GM23338 (cell line): ENCODE data around the gene GON7. TPM values are rescaled to one million over a fixed set of nuclear protein-coding genes. Genes with fewer than 3 reads are reported as not detected.

Experiments
- ATAC-seq: fragments of 200-7000 bp; cut with Tn5 transposase; 3 replicates; pipeline ENCODE4 v1.9.1; 2020
- DNase-seq: peaks from one replicate; pipeline ENCODE4 v3.0.0-alpha.2; 2015; ENCODE audit warnings: low spot score
- H2AFZ ChIP-seq: fragments of 200-600 bp; sonication (generic); 2 replicates; pipeline ENCODE4 v1.8.0; 2016; ENCODE audit warnings: antibody characterized with exemption, mild to moderate bottlenecking, moderate library complexity
- H3F3A ChIP-seq: fragments of 200-600 bp; sonication (generic); replicated peaks from 2 replicates; pipeline ENCODE4 v1.8.0; 2017; ENCODE audit warnings: antibody characterized with exemption, mixed run types, low read depth
- H3K27ac ChIP-seq: fragments of 200-600 bp; sonication (generic); 2 replicates; pipeline ENCODE4 v1.6.1; 2016; ENCODE audit warnings: low read depth
- H3K27me3 ChIP-seq: fragments of 200-600 bp; sonication (generic); 2 replicates; pipeline ENCODE4 v1.8.0; 2016; ENCODE audit warnings: mild to moderate bottlenecking, mixed run types, moderate library complexity; ENCODE audit not compliant: insufficient read depth
- H3K36me3 ChIP-seq: fragments of 200-600 bp; sonication (generic); 2 replicates; pipeline ENCODE4 v1.8.0; 2016; ENCODE audit warnings: mild to moderate bottlenecking; ENCODE audit not compliant: insufficient read depth
- H3K4me1 ChIP-seq: fragments of 200-600 bp; sonication (generic); 2 replicates; pipeline ENCODE4 v1.8.0; 2016; ENCODE audit warnings: mild to moderate bottlenecking, moderate library complexity; ENCODE audit not compliant: insufficient read depth
- H3K4me2 ChIP-seq: fragments of 200-600 bp; sonication (generic); 2 replicates; pipeline ENCODE4 v1.7.1; 2017; ENCODE audit warnings: mixed run types
- H3K4me3 ChIP-seq: fragments of 200-600 bp; sonication (generic); 2 replicates; pipeline ENCODE4 v1.6.1; 2016; ENCODE audit warnings: mixed run types
- H3K79me2 ChIP-seq: fragments of 200-600 bp; sonication (generic); replicated peaks from 2 replicates; pipeline ENCODE4 v1.8.0; 2017; ENCODE audit warnings: mild to moderate bottlenecking; ENCODE audit not compliant: insufficient read depth
- H3K9me2 ChIP-seq: fragments of 200-600 bp; sonication (generic); 2 replicates; pipeline ENCODE4 v1.8.0; 2017; ENCODE audit not compliant: insufficient read depth
- H4K20me1 ChIP-seq: fragments of 200-600 bp; sonication (generic); replicated peaks from 2 replicates; pipeline ENCODE4 v1.8.0; 2017; ENCODE audit warnings: mild to moderate bottlenecking; ENCODE audit not compliant: insufficient read depth
- H3K27ac Mint-ChIP-seq: 2 replicates; pipeline ENCODE4 v1.8.0; 2020; ENCODE audit warnings: inconsistent platforms, mild to moderate bottlenecking, moderate library complexity, mixed read lengths
- H3K27me3 Mint-ChIP-seq: 3 replicates; pipeline ENCODE4 v1.8.0; 2022; ENCODE audit warnings: low read depth, mild to moderate bottlenecking, moderate library complexity, mixed read lengths, inconsistent platforms; ENCODE audit not compliant: insufficient read depth, poor library complexity
- H3K36me3 Mint-ChIP-seq: 3 replicates; pipeline ENCODE4 v1.8.0; 2021; ENCODE audit warnings: low read depth, mild to moderate bottlenecking, inconsistent platforms, moderate library complexity, mixed read lengths
- H3K4me1 Mint-ChIP-seq: 3 replicates; pipeline ENCODE4 v1.8.0; 2020; ENCODE audit warnings: mild to moderate bottlenecking, inconsistent platforms, mixed read lengths
- H3K4me3 Mint-ChIP-seq: 3 replicates; pipeline ENCODE4 v1.8.0; 2021; ENCODE audit warnings: moderate library complexity, mild to moderate bottlenecking, inconsistent platforms, mixed read lengths
- H3K9me3 Mint-ChIP-seq: 3 replicates; pipeline ENCODE4 v1.8.0; 2020; ENCODE audit warnings: moderate library complexity, mild to moderate bottlenecking, inconsistent platforms, mixed read lengths
- CREB1 ChIP-seq: fragments of 250-450 bp; sonication (Bioruptor Pico); IDR thresholded peaks from 2 replicates; pipeline ENCODE4 v1.5.0; 2020; ENCODE audit warnings: low read depth, mild to moderate bottlenecking, moderate library complexity
- EZH2 ChIP-seq: fragments of 200-600 bp; sonication (generic); IDR thresholded peaks from one replicate; pipeline ENCODE4 v1.8.0; 2017; ENCODE audit warnings: antibody characterized with exemption, mild to moderate bottlenecking, low read depth; ENCODE audit not compliant: unreplicated experiment
- EZH2phosphoT487 ChIP-seq: fragments of 200-600 bp; sonication (generic); IDR thresholded peaks from one replicate; pipeline ENCODE4 v1.8.1; 2018; ENCODE audit warnings: antibody characterized with exemption; ENCODE audit not compliant: unreplicated experiment
- JUNB ChIP-seq: IDR thresholded peaks from one replicate; pipeline ENCODE4 v1.6.1; 2016; ENCODE audit warnings: antibody characterized with exemption; ENCODE audit not compliant: unreplicated experiment
- NANOG ChIP-seq: IDR thresholded peaks from 2 replicates; pipeline ENCODE4 v1.6.1; 2016; ENCODE audit warnings: antibody characterized with exemption, borderline replicate concordance
- POLR2AphosphoS5 ChIP-seq: IDR thresholded peaks from 2 replicates; pipeline ENCODE4 v1.6.1; 2016; ENCODE audit warnings: antibody characterized with exemption, low read depth
- STAT1 ChIP-seq: IDR thresholded peaks from one replicate; pipeline ENCODE4 v1.6.1; 2016; ENCODE audit warnings: antibody characterized with exemption; ENCODE audit not compliant: unreplicated experiment
- ZNF114 ChIP-seq: fragments of 250-450 bp; sonication (Bioruptor Pico); IDR thresholded peaks from 2 replicates; pipeline ENCODE4 v1.5.0; 2020; ENCODE audit warnings: mild to moderate bottlenecking, moderate library complexity
- ZNF331 ChIP-seq: fragments of 250-450 bp; sonication (Bioruptor Pico); IDR thresholded peaks from 2 replicates; pipeline ENCODE4 v1.5.0; 2020; ENCODE audit warnings: low read depth, mild to moderate bottlenecking, moderate library complexity
- polyA plus RNA-seq: library from polyadenylated mRNA; unstranded; fragments of >200 nt; fragmentation: Nextera tagmentation; extraction: Ambion mirVana; gene quantifications from 2 replicates; pipeline ENCODE4 v1.2.1, GENCODE V29; 2016
- total RNA-seq: library from RNA; depleted of rRNA; stranded (reverse); fragments of >200 nt; shearing (Covaris generic); gene quantifications from 2 replicates; pipeline ENCODE4 v1.2.3, GENCODE V29; 2014
- TF ChIP-seq, protein P1 (sequence below): fragments of 250-450 bp; sonication (Bioruptor Pico); IDR thresholded peaks from 2 replicates; pipeline ENCODE4 v1.5.0; 2020; ENCODE audit warnings: mild to moderate bottlenecking, moderate library complexity
- TF ChIP-seq, protein P2 (sequence below): IDR thresholded peaks from one replicate; pipeline ENCODE4 v1.6.1; 2018; ENCODE audit warnings: antibody characterized with exemption; ENCODE audit not compliant: unreplicated experiment
- TF ChIP-seq, protein P3 (sequence below): IDR thresholded peaks from 2 replicates; pipeline ENCODE4 v1.6.1; 2016; ENCODE audit warnings: antibody characterized with exemption
- TF ChIP-seq, protein P4 (sequence below), 2 experiments: fragments of 200-600 bp in 1 of 2; sonication (generic) in 1 of 2; conservative IDR thresholded peaks; 2 replicates each; pipeline versions ENCODE4 v1.5.1 to v1.6.1; 2016 to 2017; ENCODE audit warnings: antibody characterized with exemption in 2 of 2, low read depth in 2 of 2, mild to moderate bottlenecking in 2 of 2, moderate library complexity in 1 of 2

GON7 gene
- total and polyA plus RNA-seq, 2 experiments from 2014 or later = 12.8 to 16.6 TPM

DNA sequence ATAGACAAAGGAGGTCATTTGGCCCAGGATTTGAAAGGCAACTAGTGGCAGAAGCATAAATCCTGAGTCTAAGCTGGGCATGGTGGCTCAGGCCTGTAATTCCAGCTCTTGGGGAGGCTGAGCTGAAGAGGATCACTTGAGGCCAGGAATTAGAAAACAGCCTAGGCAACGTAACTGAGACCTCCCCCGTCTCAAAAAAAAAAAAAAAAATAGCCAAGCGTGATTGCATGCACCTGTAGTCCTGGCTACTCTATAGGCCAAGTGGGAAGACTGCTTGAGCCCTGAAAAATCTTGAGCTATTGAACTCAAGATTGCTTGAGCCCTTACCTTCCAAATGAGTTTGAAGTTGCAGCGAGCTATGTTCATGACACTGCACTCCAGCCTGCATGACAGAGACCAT, 7.8 kb downstream of the GON7 start:
- Mint-ChIP-seq H3K36me3 (no peaks in the 10 kb centered on the region), H3K4me1 (no peaks in the 10 kb centered on the region), H3K27me3 (no peaks in the 10 kb centered on the region), H3K9me3 (no peaks in the 10 kb centered on the region), H3K27ac (no peak overlapping the region), H3K4me3 (no peak overlapping the region)
- Histone ChIP-seq H3F3A (no peaks in the 10 kb centered on the region), H3K36me3 (no peaks in the 10 kb centered on the region), H4K20me1 (no peaks in the 10 kb centered on the region), H3K27me3 (no peaks in the 10 kb centered on the region), H3K79me2 (no peaks in the 10 kb centered on the region), H3K9me2 (no peaks in the 10 kb centered on the region), H3K4me2 (no peak overlapping the region), H3K4me1 (no peaks in the 10 kb centered on the region), H3K4me3 (no peak overlapping the region), H3K27ac (no peak overlapping the region), H2AFZ (no peak overlapping the region)
- ATAC-seq = no peak
- TF ChIP-seq, protein P1, sequence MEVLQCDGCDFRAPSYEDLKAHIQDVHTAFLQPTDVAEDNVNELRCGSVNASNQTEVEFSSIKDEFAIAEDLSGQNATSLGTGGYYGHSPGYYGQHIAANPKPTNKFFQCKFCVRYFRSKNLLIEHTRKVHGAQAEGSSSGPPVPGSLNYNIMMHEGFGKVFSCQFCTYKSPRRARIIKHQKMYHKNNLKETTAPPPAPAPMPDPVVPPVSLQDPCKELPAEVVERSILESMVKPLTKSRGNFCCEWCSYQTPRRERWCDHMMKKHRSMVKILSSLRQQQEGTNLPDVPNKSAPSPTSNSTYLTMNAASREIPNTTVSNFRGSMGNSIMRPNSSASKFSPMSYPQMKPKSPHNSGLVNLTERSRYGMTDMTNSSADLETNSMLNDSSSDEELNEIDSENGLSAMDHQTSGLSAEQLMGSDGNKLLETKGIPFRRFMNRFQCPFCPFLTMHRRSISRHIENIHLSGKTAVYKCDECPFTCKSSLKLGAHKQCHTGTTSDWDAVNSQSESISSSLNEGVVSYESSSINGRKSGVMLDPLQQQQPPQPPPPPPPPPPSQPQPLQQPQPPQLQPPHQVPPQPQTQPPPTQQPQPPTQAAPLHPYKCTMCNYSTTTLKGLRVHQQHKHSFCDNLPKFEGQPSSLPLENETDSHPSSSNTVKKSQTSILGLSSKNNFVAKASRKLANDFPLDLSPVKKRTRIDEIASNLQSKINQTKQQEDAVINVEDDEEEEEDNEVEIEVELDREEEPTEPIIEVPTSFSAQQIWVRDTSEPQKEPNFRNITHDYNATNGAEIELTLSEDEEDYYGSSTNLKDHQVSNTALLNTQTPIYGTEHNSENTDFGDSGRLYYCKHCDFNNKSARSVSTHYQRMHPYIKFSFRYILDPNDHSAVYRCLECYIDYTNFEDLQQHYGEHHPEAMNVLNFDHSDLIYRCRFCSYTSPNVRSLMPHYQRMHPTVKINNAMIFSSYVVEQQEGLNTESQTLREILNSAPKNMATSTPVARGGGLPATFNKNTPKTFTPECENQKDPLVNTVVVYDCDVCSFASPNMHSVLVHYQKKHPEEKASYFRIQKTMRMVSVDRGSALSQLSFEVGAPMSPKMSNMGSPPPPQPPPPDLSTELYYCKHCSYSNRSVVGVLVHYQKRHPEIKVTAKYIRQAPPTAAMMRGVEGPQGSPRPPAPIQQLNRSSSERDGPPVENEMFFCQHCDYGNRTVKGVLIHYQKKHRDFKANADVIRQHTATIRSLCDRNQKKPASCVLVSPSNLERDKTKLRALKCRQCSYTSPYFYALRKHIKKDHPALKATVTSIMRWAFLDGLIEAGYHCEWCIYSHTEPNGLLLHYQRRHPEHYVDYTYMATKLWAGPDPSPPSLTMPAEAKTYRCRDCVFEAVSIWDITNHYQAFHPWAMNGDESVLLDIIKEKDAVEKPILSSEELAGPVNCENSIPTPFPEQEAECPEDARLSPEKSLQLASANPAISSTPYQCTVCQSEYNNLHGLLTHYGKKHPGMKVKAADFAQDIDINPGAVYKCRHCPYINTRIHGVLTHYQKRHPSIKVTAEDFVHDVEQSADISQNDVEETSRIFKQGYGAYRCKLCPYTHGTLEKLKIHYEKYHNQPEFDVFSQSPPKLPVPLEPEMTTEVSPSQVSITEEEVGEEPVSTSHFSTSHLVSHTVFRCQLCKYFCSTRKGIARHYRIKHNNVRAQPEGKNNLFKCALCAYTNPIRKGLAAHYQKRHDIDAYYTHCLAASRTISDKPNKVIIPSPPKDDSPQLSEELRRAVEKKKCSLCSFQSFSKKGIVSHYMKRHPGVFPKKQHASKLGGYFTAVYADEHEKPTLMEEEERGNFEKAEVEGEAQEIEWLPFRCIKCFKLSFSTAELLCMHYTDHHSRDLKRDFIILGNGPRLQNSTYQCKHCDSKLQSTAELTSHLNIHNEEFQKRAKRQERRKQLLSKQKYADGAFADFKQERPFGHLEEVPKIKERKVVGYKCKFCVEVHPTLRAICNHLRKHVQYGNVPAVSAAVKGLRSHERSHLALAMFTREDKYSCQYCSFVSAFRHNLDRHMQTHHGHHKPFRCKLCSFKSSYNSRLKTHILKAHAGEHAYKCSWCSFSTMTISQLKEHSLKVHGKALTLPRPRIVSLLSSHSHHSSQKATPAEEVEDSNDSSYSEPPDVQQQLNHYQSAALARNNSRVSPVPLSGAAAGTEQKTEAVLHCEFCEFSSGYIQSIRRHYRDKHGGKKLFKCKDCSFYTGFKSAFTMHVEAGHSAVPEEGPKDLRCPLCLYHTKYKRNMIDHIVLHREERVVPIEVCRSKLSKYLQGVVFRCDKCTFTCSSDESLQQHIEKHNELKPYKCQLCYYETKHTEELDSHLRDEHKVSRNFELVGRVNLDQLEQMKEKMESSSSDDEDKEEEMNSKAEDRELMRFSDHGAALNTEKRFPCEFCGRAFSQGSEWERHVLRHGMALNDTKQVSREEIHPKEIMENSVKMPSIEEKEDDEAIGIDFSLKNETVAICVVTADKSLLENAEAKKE = no peak
- TF ChIP-seq, protein P2, sequence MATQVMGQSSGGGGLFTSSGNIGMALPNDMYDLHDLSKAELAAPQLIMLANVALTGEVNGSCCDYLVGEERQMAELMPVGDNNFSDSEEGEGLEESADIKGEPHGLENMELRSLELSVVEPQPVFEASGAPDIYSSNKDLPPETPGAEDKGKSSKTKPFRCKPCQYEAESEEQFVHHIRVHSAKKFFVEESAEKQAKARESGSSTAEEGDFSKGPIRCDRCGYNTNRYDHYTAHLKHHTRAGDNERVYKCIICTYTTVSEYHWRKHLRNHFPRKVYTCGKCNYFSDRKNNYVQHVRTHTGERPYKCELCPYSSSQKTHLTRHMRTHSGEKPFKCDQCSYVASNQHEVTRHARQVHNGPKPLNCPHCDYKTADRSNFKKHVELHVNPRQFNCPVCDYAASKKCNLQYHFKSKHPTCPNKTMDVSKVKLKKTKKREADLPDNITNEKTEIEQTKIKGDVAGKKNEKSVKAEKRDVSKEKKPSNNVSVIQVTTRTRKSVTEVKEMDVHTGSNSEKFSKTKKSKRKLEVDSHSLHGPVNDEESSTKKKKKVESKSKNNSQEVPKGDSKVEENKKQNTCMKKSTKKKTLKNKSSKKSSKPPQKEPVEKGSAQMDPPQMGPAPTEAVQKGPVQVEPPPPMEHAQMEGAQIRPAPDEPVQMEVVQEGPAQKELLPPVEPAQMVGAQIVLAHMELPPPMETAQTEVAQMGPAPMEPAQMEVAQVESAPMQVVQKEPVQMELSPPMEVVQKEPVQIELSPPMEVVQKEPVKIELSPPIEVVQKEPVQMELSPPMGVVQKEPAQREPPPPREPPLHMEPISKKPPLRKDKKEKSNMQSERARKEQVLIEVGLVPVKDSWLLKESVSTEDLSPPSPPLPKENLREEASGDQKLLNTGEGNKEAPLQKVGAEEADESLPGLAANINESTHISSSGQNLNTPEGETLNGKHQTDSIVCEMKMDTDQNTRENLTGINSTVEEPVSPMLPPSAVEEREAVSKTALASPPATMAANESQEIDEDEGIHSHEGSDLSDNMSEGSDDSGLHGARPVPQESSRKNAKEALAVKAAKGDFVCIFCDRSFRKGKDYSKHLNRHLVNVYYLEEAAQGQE = no peak
- TF ChIP-seq, protein P3, sequence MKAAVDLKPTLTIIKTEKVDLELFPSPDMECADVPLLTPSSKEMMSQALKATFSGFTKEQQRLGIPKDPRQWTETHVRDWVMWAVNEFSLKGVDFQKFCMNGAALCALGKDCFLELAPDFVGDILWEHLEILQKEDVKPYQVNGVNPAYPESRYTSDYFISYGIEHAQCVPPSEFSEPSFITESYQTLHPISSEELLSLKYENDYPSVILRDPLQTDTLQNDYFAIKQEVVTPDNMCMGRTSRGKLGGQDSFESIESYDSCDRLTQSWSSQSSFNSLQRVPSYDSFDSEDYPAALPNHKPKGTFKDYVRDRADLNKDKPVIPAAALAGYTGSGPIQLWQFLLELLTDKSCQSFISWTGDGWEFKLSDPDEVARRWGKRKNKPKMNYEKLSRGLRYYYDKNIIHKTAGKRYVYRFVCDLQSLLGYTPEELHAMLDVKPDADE = no peak
- TF ChIP-seq ZNF331 (CRISPR knock-in tag) = no peak
- no peak for TF ChIP-seq STAT1
- TF ChIP-seq, protein P4, sequence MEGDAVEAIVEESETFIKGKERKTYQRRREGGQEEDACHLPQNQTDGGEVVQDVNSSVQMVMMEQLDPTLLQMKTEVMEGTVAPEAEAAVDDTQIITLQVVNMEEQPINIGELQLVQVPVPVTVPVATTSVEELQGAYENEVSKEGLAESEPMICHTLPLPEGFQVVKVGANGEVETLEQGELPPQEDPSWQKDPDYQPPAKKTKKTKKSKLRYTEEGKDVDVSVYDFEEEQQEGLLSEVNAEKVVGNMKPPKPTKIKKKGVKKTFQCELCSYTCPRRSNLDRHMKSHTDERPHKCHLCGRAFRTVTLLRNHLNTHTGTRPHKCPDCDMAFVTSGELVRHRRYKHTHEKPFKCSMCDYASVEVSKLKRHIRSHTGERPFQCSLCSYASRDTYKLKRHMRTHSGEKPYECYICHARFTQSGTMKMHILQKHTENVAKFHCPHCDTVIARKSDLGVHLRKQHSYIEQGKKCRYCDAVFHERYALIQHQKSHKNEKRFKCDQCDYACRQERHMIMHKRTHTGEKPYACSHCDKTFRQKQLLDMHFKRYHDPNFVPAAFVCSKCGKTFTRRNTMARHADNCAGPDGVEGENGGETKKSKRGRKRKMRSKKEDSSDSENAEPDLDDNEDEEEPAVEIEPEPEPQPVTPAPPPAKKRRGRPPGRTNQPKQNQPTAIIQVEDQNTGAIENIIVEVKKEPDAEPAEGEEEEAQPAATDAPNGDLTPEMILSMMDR (conservative IDR thresholded peaks at IDR 0.05; ENCODE audit: low read depth in 2 of 2) = no peak
- TF ChIP-seq EZH2 = no peak
- no peak for TF ChIP-seq EZH2phosphoT487
- TF ChIP-seq ZNF114 = no peak
- no peak for TF ChIP-seq JUNB
- TF ChIP-seq POLR2AphosphoS5 = no peak
- no peak for TF ChIP-seq CREB1 (CRISPR knock-in tag)
- TF ChIP-seq NANOG = no peak
- no peak for DNase-seq
